SK-N-DZ (cell line): ENCODE results near the gene FNDC1.
"Not testable (repeated sequence)": the region's sequence is repeated elsewhere in the genome, so short reads cannot be mapped to it uniquely, and the experiment has no call there.

Experiments
- DNase-seq: peaks from one replicate; pipeline ENCODE4 v3.0.0-alpha.2; 2015; ENCODE audit warnings: low spot score

Gene FNDC1

DNA sequence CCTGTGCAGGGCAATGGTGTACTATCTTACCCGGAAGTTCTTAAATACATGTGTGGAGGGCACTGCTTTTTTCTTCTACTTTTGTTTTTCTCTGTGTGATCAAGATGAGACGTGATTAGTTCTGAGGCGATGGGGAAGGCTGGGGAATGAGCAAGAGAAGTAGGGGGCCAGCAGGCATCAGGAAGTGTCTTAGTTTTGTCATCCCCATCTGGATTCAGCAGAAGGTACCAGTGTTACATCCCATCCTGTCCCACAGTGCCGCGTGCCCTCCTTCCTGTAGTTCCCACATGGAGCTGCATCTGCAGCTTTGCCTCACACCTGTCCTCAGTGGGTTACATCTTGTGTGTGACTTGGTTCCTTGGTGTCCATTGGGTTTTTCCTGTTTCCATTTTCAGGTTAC is 86.9 kb downstream of the FNDC1 start:
- no peak for DNase-seq

DNA sequence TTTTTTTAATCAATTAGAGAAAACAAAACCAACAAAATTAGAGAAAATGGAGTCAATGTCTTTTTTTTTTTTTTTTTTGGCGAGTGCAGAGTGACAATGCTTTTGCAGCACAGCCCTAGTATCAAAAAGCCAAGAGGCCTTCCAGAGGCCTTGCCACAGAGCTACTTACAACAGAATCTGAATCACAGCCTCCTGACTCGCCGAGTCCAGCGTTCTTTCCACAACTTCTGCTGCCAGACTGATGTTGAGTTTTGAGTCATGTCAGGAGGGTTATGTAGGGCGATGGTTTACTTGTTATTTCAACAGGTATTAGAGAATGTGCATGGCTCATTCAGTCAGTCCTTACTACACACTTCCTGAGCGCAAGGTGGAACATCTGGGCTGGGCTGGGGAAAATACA is 88.6 kb downstream of the FNDC1 start:
- no peak for DNase-seq

DNA sequence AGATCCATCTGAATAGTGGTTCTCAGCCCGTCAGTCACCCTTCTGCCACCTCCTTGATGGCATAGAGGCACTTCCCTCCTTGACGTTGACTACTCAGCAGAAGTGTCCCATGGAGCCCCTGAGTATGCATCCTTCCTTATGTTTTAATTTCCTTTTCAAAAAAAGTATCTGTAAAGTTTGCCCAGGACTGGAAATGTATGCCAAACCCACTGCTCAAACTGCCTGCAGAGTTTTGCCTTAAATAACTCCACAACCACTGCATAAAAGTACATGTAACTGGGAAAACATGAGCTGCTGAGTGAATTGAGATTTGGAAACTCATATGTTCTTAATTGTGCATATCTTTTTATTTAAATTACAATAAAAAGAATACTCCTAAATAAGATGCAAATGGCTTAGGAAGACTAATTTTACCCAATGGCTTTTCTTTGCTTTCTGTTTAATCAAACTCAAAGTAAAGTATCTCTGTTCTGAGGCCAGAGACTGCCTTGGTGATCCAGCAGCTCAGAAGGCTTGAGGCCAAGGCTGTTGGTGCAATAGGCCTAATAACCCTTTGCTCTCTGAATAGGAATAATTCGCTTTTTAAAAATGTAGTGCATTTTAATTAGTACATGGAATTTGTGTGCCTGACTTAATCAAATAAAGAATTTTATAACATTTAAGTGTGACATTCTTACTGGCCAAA is 90.4 kb downstream of the FNDC1 start:
- no peak for DNase-seq

DNA sequence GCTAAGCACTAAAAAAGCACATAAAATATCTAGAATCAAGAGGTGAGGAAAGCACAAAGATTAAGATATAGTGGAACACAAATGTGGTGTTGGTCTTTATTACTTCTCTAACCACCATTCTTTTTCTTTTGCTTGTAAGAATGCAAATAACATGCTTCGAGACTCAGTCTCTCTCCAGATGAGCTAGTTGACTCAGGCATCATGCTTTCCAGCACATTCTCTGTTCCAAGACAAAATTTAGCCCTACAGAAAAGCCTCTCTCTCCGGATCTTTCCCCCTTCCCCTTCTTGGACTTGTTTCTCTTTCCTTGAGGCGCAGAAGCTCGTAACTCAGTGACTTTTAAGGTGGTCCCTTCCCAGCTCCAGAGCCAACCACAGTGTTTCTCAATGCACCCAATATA is 91.0 kb downstream of the FNDC1 start:
- DNase-seq: no peak

DNA sequence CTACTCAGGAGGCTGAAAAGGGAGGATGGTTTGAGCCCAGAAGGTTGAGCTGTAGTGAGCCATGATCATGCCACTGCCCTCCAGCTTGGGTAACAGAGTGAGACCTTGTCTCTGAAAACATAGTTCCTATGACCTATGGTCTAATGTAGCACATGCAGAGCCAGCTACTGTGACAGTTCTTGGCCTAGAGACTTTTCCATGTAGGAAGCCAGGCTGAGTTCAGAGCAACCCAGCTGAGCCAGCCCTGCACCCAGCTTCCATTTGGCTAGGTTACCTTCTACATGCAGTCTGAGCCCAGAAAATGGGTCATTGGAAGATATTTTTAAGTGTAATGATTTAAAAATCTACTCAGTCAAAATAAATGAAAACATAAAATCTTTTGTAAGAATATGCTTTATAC is 92.8 kb downstream of the FNDC1 start:
- no peak for DNase-seq

DNA sequence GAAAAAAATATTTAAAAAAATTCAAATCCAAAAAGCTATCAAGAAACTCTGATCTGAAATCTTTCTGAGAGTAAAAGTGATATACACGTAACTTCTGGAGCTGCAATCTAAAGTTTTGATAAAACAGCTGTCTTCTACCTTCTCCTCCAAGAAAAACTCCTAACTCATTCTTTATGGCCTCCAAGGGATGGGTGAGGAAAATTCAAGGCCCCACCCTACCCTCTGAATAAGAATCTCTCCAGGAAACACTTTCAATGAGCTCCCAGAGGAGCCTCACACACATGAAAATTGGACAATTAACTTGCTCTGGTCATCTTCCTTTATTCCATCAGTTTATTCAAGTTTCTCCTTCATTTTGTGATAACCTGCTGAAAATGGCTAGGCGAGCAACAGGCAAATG is 93.4 kb downstream of the FNDC1 start:
- no peak for DNase-seq

DNA sequence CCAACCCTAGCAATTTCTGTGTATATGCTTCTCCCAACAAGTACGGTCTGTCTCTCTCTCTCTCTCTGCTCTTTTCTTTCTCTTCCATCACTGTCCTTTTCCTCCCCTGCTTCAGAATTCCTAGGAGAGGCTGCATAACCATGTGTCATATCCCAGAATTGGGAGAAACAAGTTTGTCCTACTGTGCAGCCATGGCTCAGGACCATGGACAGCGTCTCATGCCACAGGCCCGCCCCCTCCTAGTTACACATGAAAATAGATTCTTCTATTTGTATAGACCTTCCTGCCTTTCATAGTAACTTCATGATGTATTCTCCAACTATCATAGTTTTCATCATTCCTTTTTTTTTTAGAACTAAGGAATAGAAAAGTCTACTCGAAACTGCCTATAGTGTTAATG is 98.0 kb downstream of the FNDC1 start:
- DNase-seq: no peak

DNA sequence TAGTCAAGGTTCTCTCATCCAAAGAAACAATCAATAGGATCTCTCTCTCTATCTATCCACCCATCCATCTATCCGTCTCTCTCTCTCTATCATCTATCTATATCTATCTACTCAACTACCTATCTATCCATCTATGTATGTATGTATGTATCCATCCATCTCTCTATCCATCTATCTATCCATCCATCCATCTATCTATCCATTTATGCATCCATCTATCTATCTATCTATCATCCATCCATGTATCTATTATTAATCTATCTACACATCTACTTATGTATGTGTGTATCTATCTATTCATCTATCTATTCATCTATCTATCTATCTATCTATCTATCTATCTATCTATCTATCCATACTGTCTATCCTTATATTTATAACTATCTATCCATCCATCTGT is 99.3 kb downstream of the FNDC1 start:
- DNase-seq: no peak

DNA sequence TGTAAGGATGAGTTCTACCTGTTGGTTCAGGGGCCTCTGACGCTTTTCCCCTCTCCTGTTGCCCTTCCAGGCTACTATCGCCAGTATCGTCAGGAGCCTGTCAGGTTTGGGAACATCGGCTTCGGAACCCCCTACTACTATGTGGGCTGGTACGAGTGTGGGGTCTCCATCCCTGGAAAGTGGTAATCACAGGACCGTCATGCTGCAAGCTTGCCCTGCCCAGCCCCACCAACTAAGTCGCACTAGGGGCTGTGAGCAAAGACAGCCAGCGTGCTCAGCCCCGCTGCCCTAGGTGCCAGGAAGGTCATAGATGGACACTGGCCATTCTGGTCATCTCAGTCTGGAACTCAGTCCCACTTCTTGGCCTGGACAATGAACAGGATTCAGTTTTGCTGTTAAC is 102.1 kb downstream of the FNDC1 start:
- DNase-seq: no peak

DNA sequence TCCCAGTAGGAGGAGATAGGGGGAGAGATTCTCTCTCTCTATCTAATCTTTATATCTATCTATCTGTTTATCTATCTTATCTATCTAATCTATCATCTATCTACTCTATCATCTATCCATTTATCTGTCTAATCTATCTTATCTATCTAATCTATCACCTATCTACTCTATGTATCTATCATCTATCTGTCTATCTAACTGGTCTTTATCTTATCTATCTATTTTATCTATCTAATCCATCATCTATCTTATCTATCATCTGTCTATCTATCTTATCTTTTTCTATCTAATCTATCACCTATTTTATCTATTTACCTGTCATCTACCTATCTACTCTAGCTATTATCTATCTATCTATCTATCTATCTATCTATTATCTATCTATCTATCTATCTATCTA is 109.4 kb downstream of the FNDC1 start:
- no peak for DNase-seq

DNA sequence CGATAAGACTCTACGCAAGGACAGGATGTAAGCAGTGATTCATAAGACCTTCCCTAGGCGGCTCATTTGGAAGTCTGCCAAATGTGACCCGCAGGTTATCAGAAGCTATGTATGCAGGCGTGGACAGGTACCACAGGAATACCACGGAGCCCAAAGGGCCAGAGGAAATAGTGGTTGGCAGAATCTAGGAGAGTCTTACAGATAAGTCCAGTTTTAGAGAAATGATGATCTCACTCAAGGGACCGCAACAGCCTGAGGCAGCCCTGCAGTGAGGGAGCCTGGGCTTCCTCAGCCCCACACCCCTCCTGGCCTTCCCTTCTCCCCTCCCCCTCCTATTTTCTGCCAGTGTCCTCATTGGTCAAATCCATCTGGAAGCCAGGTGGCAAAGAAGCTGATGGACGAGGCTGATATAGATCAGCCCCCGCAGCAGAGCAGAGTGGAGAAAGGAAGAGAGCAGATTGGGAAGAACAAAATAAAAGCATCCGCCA is 110.6 kb downstream of the FNDC1 start:
- DNase-seq: peak; percentile 8

DNA sequence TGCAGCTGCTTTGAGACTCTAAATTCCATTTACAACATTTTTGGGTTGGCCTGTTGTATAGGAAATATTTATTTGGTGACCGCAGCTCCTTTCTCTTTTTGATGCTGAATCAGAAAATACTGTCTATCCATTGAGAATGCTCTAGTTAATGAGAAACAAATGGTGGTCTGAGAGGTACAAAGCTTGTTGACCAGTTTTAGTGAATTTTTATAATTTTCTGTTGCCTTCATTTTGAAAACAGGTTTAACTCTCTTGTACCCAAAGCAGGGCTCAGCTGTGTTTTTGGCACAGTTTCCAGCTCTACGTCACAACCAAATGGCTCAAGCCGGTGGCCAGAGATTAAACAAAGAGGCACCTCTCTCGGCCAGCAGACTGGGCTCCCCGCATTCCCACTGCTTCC is 113.2 kb downstream of the FNDC1 start:
- no peak for DNase-seq

DNA sequence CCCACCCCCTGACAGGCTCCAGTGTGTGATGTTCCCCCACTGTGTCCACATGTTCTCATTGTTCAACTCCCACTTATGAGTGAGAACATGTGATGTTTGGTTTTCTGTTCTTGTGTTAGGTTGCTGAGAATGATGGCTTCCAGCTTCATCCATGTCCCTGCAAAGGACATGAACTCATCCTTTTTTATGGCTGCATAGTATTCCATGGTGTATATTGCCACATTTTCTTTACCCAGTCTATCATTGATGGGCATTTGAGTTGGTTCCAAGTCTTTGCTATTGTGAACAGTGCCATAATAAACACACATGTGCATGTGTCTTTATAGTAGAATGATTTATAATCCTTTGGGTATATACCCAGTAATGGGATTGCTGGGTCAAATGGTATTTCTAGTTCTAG is 115.5 kb downstream of the FNDC1 start:
- not testable (repeated sequence) for DNase-seq

DNA sequence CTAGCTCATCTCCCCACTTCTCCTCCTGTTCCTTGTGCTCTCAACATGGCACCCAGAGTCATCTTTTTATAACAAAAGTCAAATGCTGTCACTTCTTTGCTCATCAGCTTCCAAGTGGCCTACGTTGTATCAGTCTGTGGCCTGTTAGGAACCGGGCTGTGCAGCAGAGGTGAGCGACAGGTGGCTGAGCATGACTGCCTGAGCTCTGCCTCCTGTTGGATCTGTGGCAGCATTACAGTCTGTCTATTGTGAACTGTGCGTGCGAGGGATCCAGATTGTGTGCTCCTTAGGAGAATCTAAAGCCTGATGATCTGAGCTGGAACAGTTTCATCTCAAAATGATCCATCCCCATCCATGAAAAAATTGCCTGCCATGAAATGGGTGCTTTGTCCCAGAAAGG is 129.6 kb downstream of the FNDC1 start:
- DNase-seq: no peak

DNA sequence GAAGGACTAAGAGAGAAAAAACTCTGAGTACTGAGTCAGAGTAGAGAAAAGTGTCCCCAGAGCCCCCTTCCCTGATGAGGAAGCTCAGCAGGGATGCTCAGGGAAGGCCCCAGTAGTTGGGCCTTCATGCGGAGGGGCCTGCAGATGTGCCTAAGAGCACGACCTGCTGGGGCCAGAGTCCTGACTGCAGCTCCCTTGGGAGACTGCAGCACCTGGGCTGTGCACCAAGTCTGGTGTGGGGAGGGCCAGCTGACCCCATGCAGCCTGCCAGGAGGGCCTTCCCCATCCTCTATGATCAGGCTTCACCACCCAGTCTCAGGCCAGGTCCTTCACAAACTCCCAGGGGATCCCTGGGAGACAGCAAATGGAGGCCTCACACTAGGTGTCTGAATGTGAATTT is 130.4 kb downstream of the FNDC1 start:
- DNase-seq: no peak

DNA sequence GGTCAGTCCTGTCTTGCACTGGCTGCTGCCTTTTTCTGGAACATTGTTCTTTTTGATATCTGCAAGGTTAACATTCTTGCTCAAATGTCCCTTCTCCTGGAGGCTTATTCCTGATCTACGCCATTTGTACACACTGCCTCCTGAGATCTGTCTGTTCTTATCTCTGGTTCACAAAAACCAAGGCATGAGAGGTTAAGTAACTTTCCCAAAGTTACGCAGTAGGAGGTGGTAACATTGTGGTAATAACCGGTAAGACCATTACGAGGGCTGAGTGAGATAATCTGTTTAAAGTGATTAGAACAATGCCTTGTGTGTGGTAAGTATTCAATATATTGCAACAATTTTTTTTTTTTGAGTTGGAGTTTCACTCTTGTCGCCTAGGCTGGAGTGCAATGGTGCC is 132.1 kb downstream of the FNDC1 start:
- no peak for DNase-seq

DNA sequence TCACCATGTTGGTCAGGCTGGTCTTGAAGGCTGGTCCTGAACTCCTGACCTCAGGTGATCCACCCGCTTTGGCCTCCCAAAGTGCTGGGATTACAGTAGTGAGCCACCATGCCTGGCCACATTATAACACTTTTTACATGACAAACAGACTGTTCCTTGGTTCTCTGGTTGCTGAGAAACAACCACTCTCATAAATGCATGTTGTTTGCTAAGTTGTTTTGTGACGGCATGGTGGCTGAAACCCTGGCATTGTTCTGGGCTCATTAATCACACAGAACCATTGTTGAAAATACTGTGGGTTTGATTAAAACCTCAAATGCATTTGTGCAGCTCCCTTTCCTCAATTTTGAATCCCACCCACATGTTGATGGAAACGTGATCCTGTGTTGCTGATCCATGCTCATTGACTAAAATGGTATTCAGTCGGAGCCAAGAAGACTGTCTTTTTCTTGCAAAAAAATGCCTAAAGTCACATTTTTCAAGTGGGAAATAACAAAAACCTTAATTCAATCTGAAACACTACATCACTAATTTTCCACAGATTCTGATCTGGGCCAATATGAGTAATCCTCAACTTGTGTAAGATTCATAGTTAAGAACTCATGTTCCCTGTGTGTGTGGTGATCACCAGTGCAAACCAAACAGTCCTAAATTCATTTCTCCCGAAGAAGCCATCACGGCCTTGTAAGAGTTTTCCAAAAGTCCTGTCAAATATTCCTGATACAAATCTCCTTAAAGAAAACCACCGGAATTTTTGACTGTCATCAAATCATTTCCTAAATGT is 132.8 kb downstream of the FNDC1 start:
- no peak for DNase-seq

DNA sequence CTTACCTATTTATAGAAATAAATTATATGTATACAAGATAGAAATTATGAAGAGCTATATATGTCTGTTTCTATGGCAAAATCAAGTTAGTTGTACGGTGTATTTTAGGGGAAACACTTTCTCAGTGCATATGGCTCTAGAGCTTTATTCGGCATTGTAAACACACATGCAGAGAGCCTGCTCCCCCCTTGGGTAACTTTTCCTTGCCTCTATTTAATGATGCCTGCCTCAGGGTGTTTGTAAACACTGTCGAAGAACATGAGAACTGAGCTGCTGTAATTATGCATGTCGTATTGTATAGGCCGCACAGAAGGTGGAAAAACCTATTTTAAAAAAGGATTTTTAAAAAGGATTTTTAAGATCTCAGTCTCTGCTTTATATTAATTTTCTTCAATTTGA is 133.4 kb downstream of the FNDC1 start:
- DNase-seq: no peak

DNA sequence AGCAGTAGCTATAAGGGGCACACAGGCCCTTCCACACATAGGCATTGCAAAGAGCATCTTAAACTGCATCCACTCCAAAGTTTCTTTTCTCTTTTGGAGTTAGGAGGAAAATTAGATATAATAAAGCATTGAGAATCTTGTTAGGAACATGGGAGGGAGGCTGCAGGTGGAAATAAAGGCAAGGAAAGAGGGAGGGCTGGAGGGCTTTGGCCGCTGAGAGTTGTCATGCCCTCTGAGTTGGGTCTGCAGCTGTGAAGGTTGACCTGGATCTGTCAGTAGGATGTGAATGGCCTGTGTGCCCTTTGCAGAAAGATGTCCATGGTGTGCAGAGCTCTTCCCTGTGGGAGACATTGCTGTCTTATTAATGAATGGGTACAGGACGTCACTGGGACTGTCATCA is 134.0 kb downstream of the FNDC1 start:
- no peak for DNase-seq

DNA sequence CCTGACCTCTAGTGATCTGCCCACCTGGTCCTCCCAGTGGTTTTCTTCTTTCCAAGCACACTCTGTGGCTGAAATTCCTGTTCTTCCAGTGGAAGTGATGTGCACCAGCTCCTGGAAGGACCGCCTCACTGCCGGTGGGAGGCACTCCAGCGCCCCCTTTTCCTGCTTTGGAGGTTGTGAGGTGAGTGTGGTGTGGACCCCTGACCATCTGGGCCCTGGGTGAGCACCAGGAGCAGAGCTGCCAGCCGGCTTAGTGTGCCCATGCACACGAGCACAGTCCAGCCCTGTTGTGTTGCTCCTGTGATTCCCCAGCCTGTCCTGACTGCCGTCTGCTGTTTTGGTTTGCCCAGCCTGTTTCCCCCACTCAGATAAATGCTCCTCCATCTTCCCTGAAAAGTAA is 134.6 kb downstream of the FNDC1 start:
- DNase-seq: no peak

DNA sequence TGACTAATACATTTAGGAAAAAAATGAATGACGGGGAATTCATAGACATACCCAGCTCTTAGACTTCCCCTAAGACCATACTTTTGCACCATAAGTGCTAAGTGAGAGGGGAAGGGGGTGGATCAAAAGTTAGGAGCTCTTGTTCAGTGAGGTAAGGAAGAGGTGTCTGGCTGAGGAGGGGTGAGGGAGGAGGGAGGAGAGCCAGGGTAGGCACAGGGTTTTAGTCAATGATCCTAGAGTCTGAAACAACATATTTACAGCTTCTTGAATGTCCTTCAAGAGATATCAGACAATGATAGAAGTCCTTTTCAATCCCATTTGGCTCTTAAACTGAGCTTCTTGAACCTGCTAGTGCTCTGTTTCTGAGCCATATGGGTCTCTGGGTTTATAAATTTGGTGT is 135.4 kb downstream of the FNDC1 start:
- DNase-seq: no peak

DNA sequence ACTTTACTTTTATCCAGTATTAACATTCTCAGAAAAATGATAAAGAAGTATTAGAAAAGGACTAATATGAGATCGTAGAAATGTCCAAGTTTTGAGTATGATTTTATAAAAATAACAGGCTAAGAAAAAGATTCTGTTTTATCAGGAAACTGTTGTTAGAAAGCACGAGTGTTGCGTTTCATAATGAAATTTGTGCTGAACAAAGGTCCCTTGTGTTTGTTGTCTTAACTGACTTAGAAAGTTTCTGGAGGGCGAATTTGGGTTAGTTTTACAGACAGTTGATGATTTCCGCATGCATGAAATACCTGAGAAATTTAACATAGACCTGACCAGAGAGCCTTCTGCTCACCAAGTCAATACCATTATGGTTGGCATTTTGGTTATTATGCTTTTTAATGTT is 136.0 kb downstream of the FNDC1 start:
- no peak for DNase-seq

DNA sequence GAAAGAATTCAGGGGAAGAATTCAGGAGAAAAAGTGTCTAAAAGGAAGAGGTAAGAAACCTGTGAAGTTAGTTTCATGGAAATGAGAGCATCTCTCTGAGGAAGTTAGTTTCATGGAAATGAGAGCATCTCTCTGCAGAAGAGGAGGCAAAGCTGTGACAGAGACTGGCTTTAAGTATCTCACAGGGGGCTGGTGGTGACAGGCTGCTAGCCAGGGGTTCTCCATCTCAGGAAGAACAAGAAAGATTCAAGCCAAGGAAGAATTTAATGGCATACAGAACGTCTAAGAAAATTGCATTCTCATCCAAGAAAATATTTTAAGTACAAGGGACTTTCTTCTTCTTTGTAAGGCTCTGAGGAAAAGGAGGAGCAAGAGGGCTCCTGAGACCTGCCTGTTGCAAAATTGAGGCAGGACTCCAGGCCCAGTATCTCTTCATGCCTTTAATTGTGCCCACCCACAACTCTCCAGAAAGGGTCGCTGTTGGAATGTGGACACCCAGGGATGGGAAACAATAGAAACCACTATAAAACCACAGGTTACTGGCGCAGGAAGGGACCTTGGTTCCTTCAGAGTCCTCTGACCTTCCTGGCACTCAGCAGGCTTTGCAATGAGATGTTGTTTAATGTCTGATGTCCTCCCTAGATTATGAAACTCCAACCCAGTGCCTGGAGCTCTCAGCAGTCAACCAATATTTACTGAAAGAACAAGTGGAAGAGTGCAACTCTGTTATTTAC is 136.8 kb downstream of the FNDC1 start:
- DNase-seq: no peak
